GM23338 (cell line): ENCODE measurements around the gene MANBA. TPM values are rescaled to one million over a fixed set of nuclear protein-coding genes. Genes with fewer than 3 reads are reported as not detected.

Experiments
- ATAC-seq: fragments of 200-7000 bp; cut with Tn5 transposase; 3 replicates; pipeline ENCODE4 v1.9.1; 2020
- DNase-seq: peaks from one replicate; pipeline ENCODE4 v3.0.0-alpha.2; 2015; ENCODE audit warnings: low spot score
- H2AFZ ChIP-seq: fragments of 200-600 bp; sonication (generic); 2 replicates; pipeline ENCODE4 v1.8.0; 2016; ENCODE audit warnings: antibody characterized with exemption, mild to moderate bottlenecking, moderate library complexity
- H3F3A ChIP-seq: fragments of 200-600 bp; sonication (generic); replicated peaks from 2 replicates; pipeline ENCODE4 v1.8.0; 2017; ENCODE audit warnings: antibody characterized with exemption, mixed run types, low read depth
- H3K27ac ChIP-seq: fragments of 200-600 bp; sonication (generic); 2 replicates; pipeline ENCODE4 v1.6.1; 2016; ENCODE audit warnings: low read depth
- H3K27me3 ChIP-seq: fragments of 200-600 bp; sonication (generic); 2 replicates; pipeline ENCODE4 v1.8.0; 2016; ENCODE audit warnings: mild to moderate bottlenecking, mixed run types, moderate library complexity; ENCODE audit not compliant: insufficient read depth
- H3K36me3 ChIP-seq: fragments of 200-600 bp; sonication (generic); 2 replicates; pipeline ENCODE4 v1.8.0; 2016; ENCODE audit warnings: mild to moderate bottlenecking; ENCODE audit not compliant: insufficient read depth
- H3K4me1 ChIP-seq: fragments of 200-600 bp; sonication (generic); 2 replicates; pipeline ENCODE4 v1.8.0; 2016; ENCODE audit warnings: mild to moderate bottlenecking, moderate library complexity; ENCODE audit not compliant: insufficient read depth
- H3K4me2 ChIP-seq: fragments of 200-600 bp; sonication (generic); 2 replicates; pipeline ENCODE4 v1.7.1; 2017; ENCODE audit warnings: mixed run types
- H3K4me3 ChIP-seq: fragments of 200-600 bp; sonication (generic); 2 replicates; pipeline ENCODE4 v1.6.1; 2016; ENCODE audit warnings: mixed run types
- H3K79me2 ChIP-seq: fragments of 200-600 bp; sonication (generic); replicated peaks from 2 replicates; pipeline ENCODE4 v1.8.0; 2017; ENCODE audit warnings: mild to moderate bottlenecking; ENCODE audit not compliant: insufficient read depth
- H3K9me2 ChIP-seq: fragments of 200-600 bp; sonication (generic); 2 replicates; pipeline ENCODE4 v1.8.0; 2017; ENCODE audit not compliant: insufficient read depth
- H4K20me1 ChIP-seq: fragments of 200-600 bp; sonication (generic); replicated peaks from 2 replicates; pipeline ENCODE4 v1.8.0; 2017; ENCODE audit warnings: mild to moderate bottlenecking; ENCODE audit not compliant: insufficient read depth
- H3K27ac Mint-ChIP-seq: 2 replicates; pipeline ENCODE4 v1.8.0; 2020; ENCODE audit warnings: inconsistent platforms, mild to moderate bottlenecking, moderate library complexity, mixed read lengths
- H3K27me3 Mint-ChIP-seq: 3 replicates; pipeline ENCODE4 v1.8.0; 2022; ENCODE audit warnings: low read depth, mild to moderate bottlenecking, moderate library complexity, mixed read lengths, inconsistent platforms; ENCODE audit not compliant: insufficient read depth, poor library complexity
- H3K36me3 Mint-ChIP-seq: 3 replicates; pipeline ENCODE4 v1.8.0; 2021; ENCODE audit warnings: low read depth, mild to moderate bottlenecking, inconsistent platforms, moderate library complexity, mixed read lengths
- H3K4me1 Mint-ChIP-seq: 3 replicates; pipeline ENCODE4 v1.8.0; 2020; ENCODE audit warnings: mild to moderate bottlenecking, inconsistent platforms, mixed read lengths
- H3K4me3 Mint-ChIP-seq: 3 replicates; pipeline ENCODE4 v1.8.0; 2021; ENCODE audit warnings: moderate library complexity, mild to moderate bottlenecking, inconsistent platforms, mixed read lengths
- H3K9me3 Mint-ChIP-seq: 3 replicates; pipeline ENCODE4 v1.8.0; 2020; ENCODE audit warnings: moderate library complexity, mild to moderate bottlenecking, inconsistent platforms, mixed read lengths
- CREB1 ChIP-seq: fragments of 250-450 bp; sonication (Bioruptor Pico); IDR thresholded peaks from 2 replicates; pipeline ENCODE4 v1.5.0; 2020; ENCODE audit warnings: low read depth, mild to moderate bottlenecking, moderate library complexity
- EZH2 ChIP-seq: fragments of 200-600 bp; sonication (generic); IDR thresholded peaks from one replicate; pipeline ENCODE4 v1.8.0; 2017; ENCODE audit warnings: antibody characterized with exemption, mild to moderate bottlenecking, low read depth; ENCODE audit not compliant: unreplicated experiment
- EZH2phosphoT487 ChIP-seq: fragments of 200-600 bp; sonication (generic); IDR thresholded peaks from one replicate; pipeline ENCODE4 v1.8.1; 2018; ENCODE audit warnings: antibody characterized with exemption; ENCODE audit not compliant: unreplicated experiment
- NANOG ChIP-seq: IDR thresholded peaks from 2 replicates; pipeline ENCODE4 v1.6.1; 2016; ENCODE audit warnings: antibody characterized with exemption, borderline replicate concordance
- ZNF114 ChIP-seq: fragments of 250-450 bp; sonication (Bioruptor Pico); IDR thresholded peaks from 2 replicates; pipeline ENCODE4 v1.5.0; 2020; ENCODE audit warnings: mild to moderate bottlenecking, moderate library complexity
- ZNF331 ChIP-seq: fragments of 250-450 bp; sonication (Bioruptor Pico); IDR thresholded peaks from 2 replicates; pipeline ENCODE4 v1.5.0; 2020; ENCODE audit warnings: low read depth, mild to moderate bottlenecking, moderate library complexity
- polyA plus RNA-seq: library from polyadenylated mRNA; unstranded; fragments of >200 nt; fragmentation: Nextera tagmentation; extraction: Ambion mirVana; gene quantifications from 2 replicates; pipeline ENCODE4 v1.2.1, GENCODE V29; 2016
- total RNA-seq: library from RNA; depleted of rRNA; stranded (reverse); fragments of >200 nt; shearing (Covaris generic); gene quantifications from 2 replicates; pipeline ENCODE4 v1.2.3, GENCODE V29; 2014
- TF ChIP-seq, protein P1 (sequence below): IDR thresholded peaks from one replicate; pipeline ENCODE4 v1.6.1; 2018; ENCODE audit warnings: antibody characterized with exemption; ENCODE audit not compliant: unreplicated experiment
- TF ChIP-seq, protein P2 (sequence below), 2 experiments: fragments of 200-600 bp in 1 of 2; sonication (generic) in 1 of 2; conservative IDR thresholded peaks; 2 replicates each; pipeline versions ENCODE4 v1.5.1 to v1.6.1; 2016 to 2017; ENCODE audit warnings: antibody characterized with exemption in 2 of 2, low read depth in 2 of 2, mild to moderate bottlenecking in 2 of 2, moderate library complexity in 1 of 2
- TF ChIP-seq, protein P3 (sequence below): fragments of 250-450 bp; sonication (Bioruptor Pico); IDR thresholded peaks from 2 replicates; pipeline ENCODE4 v1.5.0; 2020; ENCODE audit warnings: mild to moderate bottlenecking, moderate library complexity

Gene MANBA
- total and polyA plus RNA-seq, 2 experiments from 2014 or later: 13.2 to 54.3 TPM

DNA sequence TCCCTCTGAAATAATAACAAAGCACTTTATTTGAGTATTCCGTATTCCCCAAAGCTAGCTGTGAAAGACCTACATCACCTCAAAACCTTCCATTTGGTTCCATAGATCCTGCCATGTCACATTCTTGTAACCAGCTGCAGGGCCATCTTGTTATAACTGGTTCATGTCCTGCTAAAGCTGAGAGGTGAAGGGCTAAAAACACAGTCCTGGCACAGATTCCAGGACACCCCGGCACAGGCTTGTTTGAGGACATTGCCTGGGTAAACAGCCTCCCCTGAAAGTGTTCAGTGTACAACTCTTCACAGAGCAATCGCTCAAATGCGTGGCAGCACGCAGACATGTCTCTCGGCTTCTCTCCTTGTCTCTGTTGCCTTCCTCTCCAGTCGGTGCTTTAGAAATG is 129.2 kb downstream of the MANBA start (continued):
- TF ChIP-seq, protein P1, sequence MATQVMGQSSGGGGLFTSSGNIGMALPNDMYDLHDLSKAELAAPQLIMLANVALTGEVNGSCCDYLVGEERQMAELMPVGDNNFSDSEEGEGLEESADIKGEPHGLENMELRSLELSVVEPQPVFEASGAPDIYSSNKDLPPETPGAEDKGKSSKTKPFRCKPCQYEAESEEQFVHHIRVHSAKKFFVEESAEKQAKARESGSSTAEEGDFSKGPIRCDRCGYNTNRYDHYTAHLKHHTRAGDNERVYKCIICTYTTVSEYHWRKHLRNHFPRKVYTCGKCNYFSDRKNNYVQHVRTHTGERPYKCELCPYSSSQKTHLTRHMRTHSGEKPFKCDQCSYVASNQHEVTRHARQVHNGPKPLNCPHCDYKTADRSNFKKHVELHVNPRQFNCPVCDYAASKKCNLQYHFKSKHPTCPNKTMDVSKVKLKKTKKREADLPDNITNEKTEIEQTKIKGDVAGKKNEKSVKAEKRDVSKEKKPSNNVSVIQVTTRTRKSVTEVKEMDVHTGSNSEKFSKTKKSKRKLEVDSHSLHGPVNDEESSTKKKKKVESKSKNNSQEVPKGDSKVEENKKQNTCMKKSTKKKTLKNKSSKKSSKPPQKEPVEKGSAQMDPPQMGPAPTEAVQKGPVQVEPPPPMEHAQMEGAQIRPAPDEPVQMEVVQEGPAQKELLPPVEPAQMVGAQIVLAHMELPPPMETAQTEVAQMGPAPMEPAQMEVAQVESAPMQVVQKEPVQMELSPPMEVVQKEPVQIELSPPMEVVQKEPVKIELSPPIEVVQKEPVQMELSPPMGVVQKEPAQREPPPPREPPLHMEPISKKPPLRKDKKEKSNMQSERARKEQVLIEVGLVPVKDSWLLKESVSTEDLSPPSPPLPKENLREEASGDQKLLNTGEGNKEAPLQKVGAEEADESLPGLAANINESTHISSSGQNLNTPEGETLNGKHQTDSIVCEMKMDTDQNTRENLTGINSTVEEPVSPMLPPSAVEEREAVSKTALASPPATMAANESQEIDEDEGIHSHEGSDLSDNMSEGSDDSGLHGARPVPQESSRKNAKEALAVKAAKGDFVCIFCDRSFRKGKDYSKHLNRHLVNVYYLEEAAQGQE: no peak
- TF ChIP-seq EZH2 (no peak), CREB1 (CRISPR knock-in tag) (no peak)

DNA sequence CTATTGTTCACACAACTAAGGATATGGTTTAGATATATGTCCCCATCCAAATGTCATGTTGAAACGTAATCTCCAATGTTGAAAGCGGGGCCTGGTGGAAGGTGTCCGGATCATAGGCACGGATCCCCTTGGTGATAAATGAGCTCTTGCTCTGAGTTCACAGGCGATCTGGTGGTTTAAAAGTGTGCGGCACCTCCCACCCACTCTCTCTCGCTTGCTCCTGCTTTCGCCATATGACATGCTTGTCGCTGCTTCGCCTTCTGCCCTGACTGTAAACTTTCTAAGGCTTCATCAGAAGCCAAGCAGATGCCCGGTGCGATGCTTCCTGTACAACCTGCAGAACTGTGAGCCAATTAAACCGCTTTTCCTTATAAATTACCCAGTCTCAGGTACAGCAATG is 131.1 kb downstream of the MANBA start:
- H3K4me1 Mint-ChIP-seq: no peaks in the 10 kb centered on the region
- H3K4me3 Mint-ChIP-seq: no peak overlapping the region
- H3K27ac Mint-ChIP-seq: no peak overlapping the region
- no peak for ATAC-seq
- Histone ChIP-seq H4K20me1 (no peaks in the 10 kb centered on the region), H3K4me3 (no peak overlapping the region), H3K27ac (no peak overlapping the region), H3K4me2 (no peak overlapping the region), H3K27me3 (no peaks in the 10 kb centered on the region), H3K79me2 (no peaks in the 10 kb centered on the region), H3F3A (no peaks in the 10 kb centered on the region), H3K36me3 (peaks cover 6% of the 10 kb centered on the region), H3K4me1 (peaks cover 4% of the 10 kb centered on the region; the same call in 1 of the 2 replicates), H3K9me2 (no peaks in the 10 kb centered on the region), H2AFZ (no peak overlapping the region)
- TF ChIP-seq EZH2 (no peak), ZNF331 (no peak), NANOG (no peak), CREB1 (CRISPR knock-in tag) (no peak), EZH2phosphoT487 (no peak), ZNF114 (CRISPR knock-in tag) (no peak)
- TF ChIP-seq, protein P2, sequence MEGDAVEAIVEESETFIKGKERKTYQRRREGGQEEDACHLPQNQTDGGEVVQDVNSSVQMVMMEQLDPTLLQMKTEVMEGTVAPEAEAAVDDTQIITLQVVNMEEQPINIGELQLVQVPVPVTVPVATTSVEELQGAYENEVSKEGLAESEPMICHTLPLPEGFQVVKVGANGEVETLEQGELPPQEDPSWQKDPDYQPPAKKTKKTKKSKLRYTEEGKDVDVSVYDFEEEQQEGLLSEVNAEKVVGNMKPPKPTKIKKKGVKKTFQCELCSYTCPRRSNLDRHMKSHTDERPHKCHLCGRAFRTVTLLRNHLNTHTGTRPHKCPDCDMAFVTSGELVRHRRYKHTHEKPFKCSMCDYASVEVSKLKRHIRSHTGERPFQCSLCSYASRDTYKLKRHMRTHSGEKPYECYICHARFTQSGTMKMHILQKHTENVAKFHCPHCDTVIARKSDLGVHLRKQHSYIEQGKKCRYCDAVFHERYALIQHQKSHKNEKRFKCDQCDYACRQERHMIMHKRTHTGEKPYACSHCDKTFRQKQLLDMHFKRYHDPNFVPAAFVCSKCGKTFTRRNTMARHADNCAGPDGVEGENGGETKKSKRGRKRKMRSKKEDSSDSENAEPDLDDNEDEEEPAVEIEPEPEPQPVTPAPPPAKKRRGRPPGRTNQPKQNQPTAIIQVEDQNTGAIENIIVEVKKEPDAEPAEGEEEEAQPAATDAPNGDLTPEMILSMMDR (conservative IDR thresholded peaks at IDR 0.05; ENCODE audit: low read depth in 2 of 2): no peak
- TF ChIP-seq, protein P3, sequence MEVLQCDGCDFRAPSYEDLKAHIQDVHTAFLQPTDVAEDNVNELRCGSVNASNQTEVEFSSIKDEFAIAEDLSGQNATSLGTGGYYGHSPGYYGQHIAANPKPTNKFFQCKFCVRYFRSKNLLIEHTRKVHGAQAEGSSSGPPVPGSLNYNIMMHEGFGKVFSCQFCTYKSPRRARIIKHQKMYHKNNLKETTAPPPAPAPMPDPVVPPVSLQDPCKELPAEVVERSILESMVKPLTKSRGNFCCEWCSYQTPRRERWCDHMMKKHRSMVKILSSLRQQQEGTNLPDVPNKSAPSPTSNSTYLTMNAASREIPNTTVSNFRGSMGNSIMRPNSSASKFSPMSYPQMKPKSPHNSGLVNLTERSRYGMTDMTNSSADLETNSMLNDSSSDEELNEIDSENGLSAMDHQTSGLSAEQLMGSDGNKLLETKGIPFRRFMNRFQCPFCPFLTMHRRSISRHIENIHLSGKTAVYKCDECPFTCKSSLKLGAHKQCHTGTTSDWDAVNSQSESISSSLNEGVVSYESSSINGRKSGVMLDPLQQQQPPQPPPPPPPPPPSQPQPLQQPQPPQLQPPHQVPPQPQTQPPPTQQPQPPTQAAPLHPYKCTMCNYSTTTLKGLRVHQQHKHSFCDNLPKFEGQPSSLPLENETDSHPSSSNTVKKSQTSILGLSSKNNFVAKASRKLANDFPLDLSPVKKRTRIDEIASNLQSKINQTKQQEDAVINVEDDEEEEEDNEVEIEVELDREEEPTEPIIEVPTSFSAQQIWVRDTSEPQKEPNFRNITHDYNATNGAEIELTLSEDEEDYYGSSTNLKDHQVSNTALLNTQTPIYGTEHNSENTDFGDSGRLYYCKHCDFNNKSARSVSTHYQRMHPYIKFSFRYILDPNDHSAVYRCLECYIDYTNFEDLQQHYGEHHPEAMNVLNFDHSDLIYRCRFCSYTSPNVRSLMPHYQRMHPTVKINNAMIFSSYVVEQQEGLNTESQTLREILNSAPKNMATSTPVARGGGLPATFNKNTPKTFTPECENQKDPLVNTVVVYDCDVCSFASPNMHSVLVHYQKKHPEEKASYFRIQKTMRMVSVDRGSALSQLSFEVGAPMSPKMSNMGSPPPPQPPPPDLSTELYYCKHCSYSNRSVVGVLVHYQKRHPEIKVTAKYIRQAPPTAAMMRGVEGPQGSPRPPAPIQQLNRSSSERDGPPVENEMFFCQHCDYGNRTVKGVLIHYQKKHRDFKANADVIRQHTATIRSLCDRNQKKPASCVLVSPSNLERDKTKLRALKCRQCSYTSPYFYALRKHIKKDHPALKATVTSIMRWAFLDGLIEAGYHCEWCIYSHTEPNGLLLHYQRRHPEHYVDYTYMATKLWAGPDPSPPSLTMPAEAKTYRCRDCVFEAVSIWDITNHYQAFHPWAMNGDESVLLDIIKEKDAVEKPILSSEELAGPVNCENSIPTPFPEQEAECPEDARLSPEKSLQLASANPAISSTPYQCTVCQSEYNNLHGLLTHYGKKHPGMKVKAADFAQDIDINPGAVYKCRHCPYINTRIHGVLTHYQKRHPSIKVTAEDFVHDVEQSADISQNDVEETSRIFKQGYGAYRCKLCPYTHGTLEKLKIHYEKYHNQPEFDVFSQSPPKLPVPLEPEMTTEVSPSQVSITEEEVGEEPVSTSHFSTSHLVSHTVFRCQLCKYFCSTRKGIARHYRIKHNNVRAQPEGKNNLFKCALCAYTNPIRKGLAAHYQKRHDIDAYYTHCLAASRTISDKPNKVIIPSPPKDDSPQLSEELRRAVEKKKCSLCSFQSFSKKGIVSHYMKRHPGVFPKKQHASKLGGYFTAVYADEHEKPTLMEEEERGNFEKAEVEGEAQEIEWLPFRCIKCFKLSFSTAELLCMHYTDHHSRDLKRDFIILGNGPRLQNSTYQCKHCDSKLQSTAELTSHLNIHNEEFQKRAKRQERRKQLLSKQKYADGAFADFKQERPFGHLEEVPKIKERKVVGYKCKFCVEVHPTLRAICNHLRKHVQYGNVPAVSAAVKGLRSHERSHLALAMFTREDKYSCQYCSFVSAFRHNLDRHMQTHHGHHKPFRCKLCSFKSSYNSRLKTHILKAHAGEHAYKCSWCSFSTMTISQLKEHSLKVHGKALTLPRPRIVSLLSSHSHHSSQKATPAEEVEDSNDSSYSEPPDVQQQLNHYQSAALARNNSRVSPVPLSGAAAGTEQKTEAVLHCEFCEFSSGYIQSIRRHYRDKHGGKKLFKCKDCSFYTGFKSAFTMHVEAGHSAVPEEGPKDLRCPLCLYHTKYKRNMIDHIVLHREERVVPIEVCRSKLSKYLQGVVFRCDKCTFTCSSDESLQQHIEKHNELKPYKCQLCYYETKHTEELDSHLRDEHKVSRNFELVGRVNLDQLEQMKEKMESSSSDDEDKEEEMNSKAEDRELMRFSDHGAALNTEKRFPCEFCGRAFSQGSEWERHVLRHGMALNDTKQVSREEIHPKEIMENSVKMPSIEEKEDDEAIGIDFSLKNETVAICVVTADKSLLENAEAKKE (CRISPR knock-in tag): no peak
- DNase-seq: no peak
- H3K9me3 Mint-ChIP-seq: no peaks in the 10 kb centered on the region
- peaks cover 5% of the 10 kb centered on the region; the same call in 2 of the 3 replicates for H3K36me3 Mint-ChIP-seq
- peaks cover 3% of the 10 kb centered on the region for H3K27me3 Mint-ChIP-seq
